Epithelial cell of proximal tubule (primary cell): ENCODE results near the gene TRERF1. TPM values are rescaled to one million over a fixed set of nuclear protein-coding genes. Genes with fewer than 3 reads are reported as not detected.
"Not testable (repeated sequence)": the region's sequence is repeated elsewhere in the genome, so short reads cannot be mapped to it uniquely, and the experiment has no call there.

Experiments
- DNase-seq: peaks from one replicate; pipeline ENCODE4 v3.0.0-alpha.2; 2011; ENCODE audit warnings: low read depth
- H3K4me3 ChIP-seq: 2 replicates; pipeline ENCODE4 v1.5.1; 2011; ENCODE audit warnings: low read depth, mild to moderate bottlenecking, low read length
- CTCF ChIP-seq: conservative IDR thresholded peaks from 2 replicates; pipeline ENCODE4 v1.5.1; 2012; ENCODE audit warnings: low read depth, mild to moderate bottlenecking, low read length
- total RNA-seq: library from RNA; depleted of rRNA; stranded (reverse); fragments of >200 nt; gene quantifications from 2 replicates; pipeline ENCODE4 v1.2.3, GENCODE V29; 2015

The TRERF1 gene
- total RNA-seq, 1 donor from 2014 or later: 2.2 TPM

- no peak for DNase-seq
- no peak for TF ChIP-seq CTCF
- no peak overlapping the region for H3K4me3 ChIP-seq
Observed at GRCh38 chr6:42221546-42221945, 230.2 kb downstream of the TRERF1 start.

- DNase-seq: no peak
- H3K4me3 ChIP-seq: no peak overlapping the region
- TF ChIP-seq CTCF: no peak
Observed at GRCh38 chr6:42220807-42221206, 230.9 kb downstream of the TRERF1 start.

- peak within 1 kb of the TSS; percentile 79 for H3K4me3 ChIP-seq
- DNase-seq: no peak
Observed at GRCh38 chr6:42217519-42218367, 234.0 kb downstream of the TRERF1 start, which contains the start of gene MRPS10. Gene MRPS10 (minus strand): TSS chr6:42217861. CDS start chr6:42217849, 12 bp downstream.

GRCh38 chr6:42217157-42217518 is 234.6 kb downstream of the TRERF1 start:
- TF ChIP-seq CTCF: no peak
- DNase-seq: no peak
- peak overlapping the region; percentile 79 for H3K4me3 ChIP-seq

More at GRCh38 chr6:42217519-42218367, 234.0 kb downstream of the TRERF1 start, which contains the start of gene MRPS10:
- TF ChIP-seq CTCF: no peak

GRCh38 chr6:42216495-42216894 is 235.2 kb downstream of the TRERF1 start:
- DNase-seq: not testable (repeated sequence)
- H3K4me3 ChIP-seq: peak overlapping the region; percentile 79

GRCh38 chr6:42212442-42212841 is 239.3 kb downstream of the TRERF1 start:
- no peak for TF ChIP-seq CTCF
- DNase-seq: no peak

GRCh38 chr6:42211726-42212125 is 240.0 kb downstream of the TRERF1 start:
- DNase-seq: no peak
- TF ChIP-seq CTCF: no peak
- H3K4me3 ChIP-seq: no peak overlapping the region

More at GRCh38 chr6:42212442-42212841, 239.3 kb downstream of the TRERF1 start:
- no peak overlapping the region for H3K4me3 ChIP-seq
